Calu3 (cell line): ENCODE measurements around the gene ATP8A2. TPM values are rescaled to one million over a fixed set of nuclear protein-coding genes. Genes with fewer than 3 reads are reported as not detected.

Source experiments
- BruUV-seq: library from RNA; stranded (reverse); fragments of 400-500 nt; replicated peaks from 2 replicates; lab custom pipeline; 2021; lab: Mats Ljungman, UMichigan
- CTCF ChIA-PET: fragments of 300-600 bp; sonication (Branson Sonifier 250); formaldehyde crosslinking; loops from one replicate; lab custom pipeline; 2022; ENCODE audit warnings: antibody characterized with exemption; lab: Charles Lee
- DNase-seq: peaks from one replicate; pipeline ENCODE4 v3.0.0; 2022
- H3K27ac Mint-ChIP-seq: one replicate; pipeline ENCODE4 v1.8.0; 2022; ENCODE audit warnings: mixed read lengths; ENCODE audit not compliant: unreplicated experiment
- H3K27me3 Mint-ChIP-seq: one replicate; pipeline ENCODE4 v1.8.0; 2022; ENCODE audit warnings: mixed read lengths; ENCODE audit not compliant: unreplicated experiment
- H3K36me3 Mint-ChIP-seq: one replicate; pipeline ENCODE4 v1.8.0; 2022; ENCODE audit warnings: mild to moderate bottlenecking, moderate library complexity, mixed read lengths; ENCODE audit not compliant: insufficient read depth, unreplicated experiment
- H3K4me1 Mint-ChIP-seq: one replicate; pipeline ENCODE4 v1.8.0; 2022; ENCODE audit warnings: mild to moderate bottlenecking, low read depth, mixed read lengths; ENCODE audit not compliant: unreplicated experiment
- H3K4me3 Mint-ChIP-seq: one replicate; pipeline ENCODE4 v1.8.0; 2022; ENCODE audit warnings: mild to moderate bottlenecking, low read depth, moderate library complexity, mixed read lengths; ENCODE audit not compliant: unreplicated experiment
- H3K9me3 Mint-ChIP-seq: one replicate; pipeline ENCODE4 v1.8.0; 2022; ENCODE audit warnings: low read depth, mixed read lengths; ENCODE audit not compliant: unreplicated experiment
- intact Hi-C: fragments of 100-400 bp; cut with micrococcal nuclease; formaldehyde crosslinking; loops from one replicate; pipeline ENCODE4 v1.10.0; 2022; ENCODE audit not compliant: unreplicated experiment
- total RNA-seq: library from RNA; stranded (reverse); gene quantifications from 2 replicates; pipeline ENCODE4 v1.2.3, GENCODE V29; 2022
- TF ChIP-seq, protein P1 (sequence below): fragments of 200-600 bp; IDR thresholded peaks from one replicate; pipeline ENCODE4 v1.8.0; 2022; ENCODE audit warnings: antibody characterized with exemption; ENCODE audit not compliant: unreplicated experiment

Gene ATP8A2
- total RNA-seq, 1 experiment from 2014 or later, result 0.05 TPM

DNA sequence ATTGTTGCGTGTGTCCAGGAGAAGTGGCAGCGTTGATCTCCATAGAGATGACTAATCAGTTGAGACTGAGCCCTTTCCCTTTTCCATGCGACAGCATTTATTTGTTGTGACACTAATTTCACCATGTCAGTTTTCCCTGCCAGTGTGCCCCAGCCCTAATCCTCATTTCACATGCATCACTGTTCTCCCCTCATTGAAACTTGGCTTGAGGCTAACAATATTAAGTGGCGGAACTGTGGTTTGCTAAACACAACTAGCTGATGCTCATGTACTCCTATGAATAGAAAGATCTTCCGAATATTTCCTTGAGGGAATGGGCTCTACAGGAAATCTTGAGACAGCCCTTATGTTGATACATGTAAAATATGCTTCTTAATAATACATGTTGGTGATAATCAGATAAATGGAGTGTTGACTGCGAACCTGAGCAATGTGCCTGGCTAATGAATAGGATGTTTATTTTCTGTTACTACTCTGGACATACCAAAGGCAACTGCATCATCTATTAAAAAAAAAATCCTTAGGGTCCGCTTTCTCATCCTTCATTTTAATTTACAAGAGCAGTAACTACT, 258.6 kb downstream of the ATP8A2 start:
- no peaks in the 10 kb centered on the region for H3K36me3 Mint-ChIP-seq
- intact Hi-C loops, result no loop called here

DNA sequence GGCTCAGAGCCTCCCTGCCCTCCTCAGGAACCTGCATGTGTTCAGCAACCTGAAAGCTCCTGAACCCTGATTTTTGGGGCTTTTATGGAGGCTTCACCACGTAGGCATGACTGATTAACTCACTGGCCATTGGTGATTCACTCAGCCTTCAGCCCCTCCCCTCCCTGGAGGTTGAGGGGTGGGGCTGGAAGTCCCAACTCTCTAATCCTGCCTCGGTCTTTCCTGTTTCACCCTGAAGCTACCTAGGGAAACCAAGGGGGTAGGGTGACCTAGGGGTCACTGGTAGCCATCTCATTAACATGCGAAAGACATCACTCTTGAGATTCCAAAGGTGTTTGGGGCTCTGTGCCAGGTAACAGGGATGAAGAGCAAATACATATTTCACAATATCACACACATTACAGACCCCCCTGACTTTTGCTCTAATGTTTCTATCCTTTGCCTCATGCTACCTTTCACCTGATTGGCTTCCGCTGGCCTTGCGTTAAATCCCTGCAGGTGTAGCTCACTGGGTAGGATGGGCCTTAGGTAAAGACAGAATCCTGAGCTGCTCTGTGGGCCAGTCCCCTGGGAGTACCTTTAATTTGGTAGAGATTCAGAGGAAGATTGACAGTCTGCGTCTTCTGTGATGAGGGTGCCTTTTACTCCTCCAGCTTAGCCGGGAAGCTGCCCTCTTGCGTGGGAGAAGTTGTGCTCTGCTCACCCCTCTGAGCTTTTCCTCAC, 260.6 kb downstream of the ATP8A2 start:
- H3K4me3 Mint-ChIP-seq, result no peak overlapping the region
- TF ChIP-seq, protein P1, sequence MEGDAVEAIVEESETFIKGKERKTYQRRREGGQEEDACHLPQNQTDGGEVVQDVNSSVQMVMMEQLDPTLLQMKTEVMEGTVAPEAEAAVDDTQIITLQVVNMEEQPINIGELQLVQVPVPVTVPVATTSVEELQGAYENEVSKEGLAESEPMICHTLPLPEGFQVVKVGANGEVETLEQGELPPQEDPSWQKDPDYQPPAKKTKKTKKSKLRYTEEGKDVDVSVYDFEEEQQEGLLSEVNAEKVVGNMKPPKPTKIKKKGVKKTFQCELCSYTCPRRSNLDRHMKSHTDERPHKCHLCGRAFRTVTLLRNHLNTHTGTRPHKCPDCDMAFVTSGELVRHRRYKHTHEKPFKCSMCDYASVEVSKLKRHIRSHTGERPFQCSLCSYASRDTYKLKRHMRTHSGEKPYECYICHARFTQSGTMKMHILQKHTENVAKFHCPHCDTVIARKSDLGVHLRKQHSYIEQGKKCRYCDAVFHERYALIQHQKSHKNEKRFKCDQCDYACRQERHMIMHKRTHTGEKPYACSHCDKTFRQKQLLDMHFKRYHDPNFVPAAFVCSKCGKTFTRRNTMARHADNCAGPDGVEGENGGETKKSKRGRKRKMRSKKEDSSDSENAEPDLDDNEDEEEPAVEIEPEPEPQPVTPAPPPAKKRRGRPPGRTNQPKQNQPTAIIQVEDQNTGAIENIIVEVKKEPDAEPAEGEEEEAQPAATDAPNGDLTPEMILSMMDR, result no peak
- BruUV-seq, result no TSS peak
- peaks cover 44% of the 10 kb centered on the region for H3K27me3 Mint-ChIP-seq
- intact Hi-C loops, result no loop called here
- H3K9me3 Mint-ChIP-seq, result peaks cover 2% of the 10 kb centered on the region
- no peak overlapping the region for H3K27ac Mint-ChIP-seq
- CTCF ChIA-PET, result no interaction called here
- no peak for DNase-seq
- H3K36me3 Mint-ChIP-seq, result no peaks in the 10 kb centered on the region
- H3K4me1 Mint-ChIP-seq, result no peaks in the 10 kb centered on the region

More for the DNA sequence above, 258.6 kb downstream of the ATP8A2 start:
- H3K27ac Mint-ChIP-seq, result no peak overlapping the region
- BruUV-seq, result no TSS peak
- DNase-seq, result no peak
- H3K4me1 Mint-ChIP-seq, result no peaks in the 10 kb centered on the region
- TF ChIP-seq, protein P1, result no peak
- CTCF ChIA-PET, result no interaction called here
- no peaks in the 10 kb centered on the region for H3K9me3 Mint-ChIP-seq
- peaks cover 41% of the 10 kb centered on the region for H3K27me3 Mint-ChIP-seq
- H3K4me3 Mint-ChIP-seq, result no peak overlapping the region

DNA sequence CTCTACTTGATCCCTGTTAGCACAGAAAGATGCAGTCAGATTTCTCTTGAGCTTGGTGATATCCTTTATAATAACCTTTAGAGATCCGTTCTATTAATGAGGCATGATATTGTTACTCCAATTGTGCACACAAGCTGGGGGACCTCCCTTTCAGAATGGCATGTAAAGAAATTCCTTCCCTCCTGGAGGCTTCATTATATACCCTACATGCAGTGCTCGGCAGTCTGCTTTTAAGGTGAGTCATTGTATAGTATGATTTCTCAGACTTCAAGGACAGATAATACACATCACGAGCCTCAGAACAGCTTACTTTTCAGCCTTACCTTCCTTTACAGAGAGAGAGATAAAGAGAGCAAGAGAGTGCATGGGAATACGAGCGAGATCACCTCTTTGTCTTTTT, 261.3 kb downstream of the ATP8A2 start:
- intact Hi-C loops, result no loop called here
- TF ChIP-seq, protein P1, result no peak
- Mint-ChIP-seq H3K27me3 (peaks cover 40% of the 10 kb centered on the region), H3K27ac (no peak overlapping the region), H3K36me3 (no peaks in the 10 kb centered on the region), H3K4me3 (no peak overlapping the region), H3K4me1 (no peaks in the 10 kb centered on the region), H3K9me3 (peaks cover 2% of the 10 kb centered on the region)
- DNase-seq, result no peak
- BruUV-seq, result no TSS peak
- CTCF ChIA-PET, result no interaction called here

DNA sequence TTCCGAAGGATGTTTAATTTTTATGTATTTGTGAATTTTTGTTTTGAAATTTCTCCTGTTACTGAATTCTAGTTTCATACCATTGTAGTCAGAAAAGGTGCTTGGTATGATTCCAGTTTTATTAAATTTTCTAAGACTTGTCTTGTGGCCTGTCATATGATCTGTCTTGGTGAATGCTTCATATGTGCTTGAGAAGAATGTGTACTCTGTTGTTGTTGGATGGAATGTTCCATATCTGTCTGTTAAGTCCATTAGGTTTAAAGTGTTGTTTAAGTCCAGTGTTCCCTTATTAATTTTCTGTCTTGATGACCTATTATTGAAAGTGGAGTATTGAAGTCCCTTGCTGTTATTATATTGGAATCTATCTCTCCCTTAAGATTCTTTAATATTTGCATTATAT, 273.9 kb downstream of the ATP8A2 start:
- Mint-ChIP-seq H3K36me3 (no peaks in the 10 kb centered on the region), H3K27me3 (no peaks in the 10 kb centered on the region), H3K9me3 (no peaks in the 10 kb centered on the region), H3K4me1 (no peaks in the 10 kb centered on the region), H3K27ac (no peak overlapping the region), H3K4me3 (no peak overlapping the region)
- intact Hi-C loops, result no loop called here
- CTCF ChIA-PET, result no interaction called here
- DNase-seq, result no peak
- TF ChIP-seq, protein P1, result no peak
- BruUV-seq, result no TSS peak
